PC-3 (cell line): ENCODE measurements around the gene PBX4.

Experiments used
- CTCF ChIP-seq: fragments of 300-600 bp; sonication (generic); conservative IDR thresholded peaks from 2 replicates; pipeline ENCODE4 v1.5.1; 2017; ENCODE audit warnings: antibody characterized with exemption, low read depth, mild to moderate bottlenecking, low read length
- EZH2 ChIP-seq: fragments of 300-600 bp; sonication (generic); IDR thresholded peaks from one replicate; pipeline ENCODE4 v1.6.1; 2017; ENCODE audit warnings: antibody characterized with exemption, mild to moderate bottlenecking, low read length; ENCODE audit not compliant: unreplicated experiment

- TF ChIP-seq CTCF (no peak), EZH2 (no peak)
Observed at GRCh38 chr19:19602713-19603324, 15.7 kb downstream of the PBX4 start.
